Measurements from ENCODE around the gene SLC4A3. TPM values are rescaled to one million over a fixed set of nuclear protein-coding genes. Genes with fewer than 3 reads are reported as not detected.

SLC4A3 gene
- total RNA-seq, 1 experiment from 2014 or later: 23.0 TPM

DNA sequence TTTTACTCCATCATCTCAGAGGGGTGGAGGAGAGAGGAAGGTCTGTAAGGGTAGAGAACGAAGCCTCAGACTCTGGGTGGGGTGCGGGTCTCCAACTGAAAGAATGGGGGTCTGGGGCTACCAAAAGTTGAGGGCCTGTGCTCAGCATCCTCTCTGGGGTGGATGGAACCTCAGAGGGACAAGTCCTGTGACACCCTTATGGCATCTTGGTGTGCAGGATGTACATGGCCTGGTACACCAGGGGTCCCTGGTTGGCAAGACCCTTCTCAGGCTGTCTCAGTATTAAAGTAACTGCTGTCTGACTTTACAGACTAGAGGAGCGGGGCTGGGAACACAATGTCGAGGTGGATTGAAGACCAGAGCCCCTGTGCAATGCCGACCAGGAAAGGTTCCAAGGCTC is 2.3 kb upstream of the SLC4A3 start:
- POLR2A ChIA-PET: no interaction called here
- no TSS peak for BruUV-seq (replicated peaks)
- no peaks in the 10 kb centered on the region for H4K20me1 ChIP-seq (ENCODE audit: insufficient read depth)
- RAD21 ChIA-PET (ENCODE audit: low non-redundant PET in 1 of 2, low total read pairs in 2 of 2, uncharacterized antibody in 2 of 2, unreplicated experiment in 2 of 2): no interaction called here
- no peak overlapping the region for H3K9ac ChIP-seq (ENCODE audit: low read length)
- no peak for DNase-seq (ENCODE audit: low read depth, low spot score)
- TF ChIP-seq FOSL1 (IDR thresholded peaks at IDR 0.05; ENCODE audit: low read depth): no peak
- CTCF ChIA-PET: no interaction called here
- intact Hi-C loops (cut with micrococcal nuclease): loop anchor here (5.0 kb wide), 1 partner anchor 83 kb away; the partner anchor contains the start of genes CHPF and TMEM198
- H3K9me2 ChIP-seq (ENCODE audit: insufficient read depth): no peaks in the 10 kb centered on the region
- no peak overlapping the region for H3K27ac ChIP-seq (ENCODE audit: low read depth, low read length)
- H2AFZ ChIP-seq (ENCODE audit: low read depth, low read length, poor library complexity, severe bottlenecking): no peak overlapping the region
- H3K9me3 ChIP-seq (ENCODE audit: control insufficient read depth in 1 of 2, insufficient read depth in 1 of 2, low read depth in 1 of 2, low read length in 2 of 2): no peaks in the 10 kb centered on the region
- 0 out of 4 replicates have a peak, but pooled peaks cover 0 to under 1% of the 10 kb centered on the region in 2 experiments for H3K36me3 ChIP-seq (ENCODE audit: control insufficient read depth in 1 of 2, insufficient read depth in 2 of 2, low read length in 2 of 2)
- no peak overlapping the region for H3K4me3 ChIP-seq (replicated peaks in 1 of 2; ENCODE audit: low read depth in 1 of 2, low read length in 2 of 2)
- no peaks in the 10 kb centered on the region for H3K27me3 ChIP-seq (ENCODE audit: insufficient read depth, low read length)
- no peak overlapping the region for H3K4me2 ChIP-seq (ENCODE audit: low read length)
- ATAC-seq: no peak
- peaks cover 4 to 26% of the 10 kb centered on the region in 2 experiments; a peak in 3 of 4 replicates for H3K4me1 ChIP-seq (ENCODE audit: control insufficient read depth in 1 of 2, insufficient read depth in 2 of 2, low read length in 2 of 2)
- H3K79me2 ChIP-seq (ENCODE audit: insufficient read depth, low read length): peaks cover 11% of the 10 kb centered on the region; the same call in 1 of the 2 replicates

DNA sequence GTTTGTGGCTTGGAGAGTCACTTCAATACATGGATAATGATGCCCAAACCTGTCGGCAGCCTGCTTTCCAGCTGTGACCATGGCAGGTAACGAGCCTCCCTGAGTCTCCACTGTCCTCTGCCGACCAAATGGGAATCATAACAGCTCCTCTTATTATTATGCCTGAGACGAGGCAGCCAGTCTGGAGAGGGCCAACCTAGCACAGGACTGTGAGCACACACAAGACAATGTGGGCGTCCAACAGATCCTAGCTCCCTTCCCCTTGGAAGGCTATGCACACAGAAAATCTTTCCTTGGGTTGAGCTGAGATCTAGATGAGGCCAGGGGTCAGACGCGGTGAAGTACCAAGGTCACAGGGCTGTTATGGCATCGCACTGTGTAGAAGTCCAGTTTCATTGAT is 890 bp upstream of the SLC4A3 start:
- intact Hi-C loops (cut with micrococcal nuclease): loop anchor here (5.0 kb wide), 1 partner anchor 84 kb away; the partner anchor contains the start of genes CHPF and TMEM198

More for the DNA sequence above, 890 bp upstream of the SLC4A3 start:
- POLR2A ChIA-PET: no interaction called here
- DNase-seq (ENCODE audit: low read depth, low spot score) (no peak), ATAC-seq (no peak)
- no peaks in the 10 kb centered on the region for H3K27me3 ChIP-seq (ENCODE audit: insufficient read depth, low read length)
- H2AFZ ChIP-seq (ENCODE audit: low read depth, low read length, poor library complexity, severe bottlenecking): no peak overlapping the region
- RAD21 ChIA-PET (ENCODE audit: low non-redundant PET in 1 of 2, low total read pairs in 2 of 2, uncharacterized antibody in 2 of 2, unreplicated experiment in 2 of 2): interaction anchor here in 1 of 2 experiments (0.6 kb wide), 1 partner anchor 37 kb away, joined by 6 read pairs; no protein-coding TSS in a partner anchor
- 0 out of 4 replicates have a peak, but pooled peaks cover 0 to 6% of the 10 kb centered on the region in 2 experiments for H3K36me3 ChIP-seq (ENCODE audit: control insufficient read depth in 1 of 2, insufficient read depth in 2 of 2, low read length in 2 of 2)
- peaks cover 4 to 32% of the 10 kb centered on the region in 2 experiments; a peak in 3 of 4 replicates for H3K4me1 ChIP-seq (ENCODE audit: control insufficient read depth in 1 of 2, insufficient read depth in 2 of 2, low read length in 2 of 2)
- peak overlapping the region; percentile 76 for H3K27ac ChIP-seq (ENCODE audit: low read depth, low read length)
- TF ChIP-seq CTCF (IDR thresholded peaks at IDR 0.05 in 2 of 3, conservative IDR thresholded peaks at IDR 0.05 in 1 of 3; ENCODE audit: borderline replicate concordance in 1 of 3, insufficient read depth in 1 of 3, low read depth in 2 of 3, low read length in 2 of 3) (no peak), EGR1 (IDR thresholded peaks at IDR 0.05; ENCODE audit: low read depth) (no peak), ZFX (IDR thresholded peaks at IDR 0.05) (no peak), MAX (IDR thresholded peaks at IDR 0.05) (no peak), ZNF274 (IDR thresholded peaks at IDR 0.05; ENCODE audit: low read depth, low read length) (no peak), FOSL1 (IDR thresholded peaks at IDR 0.05; ENCODE audit: low read depth) (no peak), YY1 (IDR thresholded peaks at IDR 0.05; ENCODE audit: extremely low read depth, insufficient replicate concordance, low read depth, low read length) (no peak), JUND (IDR thresholded peaks at IDR 0.05) (no peak), CEBPB (IDR thresholded peaks at IDR 0.05; ENCODE audit: low read depth) (no peak), CBX3 (IDR thresholded peaks at IDR 0.05; ENCODE audit: low read depth) (no peak), ELF1 (IDR thresholded peaks at IDR 0.05; ENCODE audit: borderline replicate concordance, low read depth) (no peak), RAD21 (IDR thresholded peaks at IDR 0.05; ENCODE audit: low read depth) (no peak)
- TF ChIP-seq, protein P1, sequence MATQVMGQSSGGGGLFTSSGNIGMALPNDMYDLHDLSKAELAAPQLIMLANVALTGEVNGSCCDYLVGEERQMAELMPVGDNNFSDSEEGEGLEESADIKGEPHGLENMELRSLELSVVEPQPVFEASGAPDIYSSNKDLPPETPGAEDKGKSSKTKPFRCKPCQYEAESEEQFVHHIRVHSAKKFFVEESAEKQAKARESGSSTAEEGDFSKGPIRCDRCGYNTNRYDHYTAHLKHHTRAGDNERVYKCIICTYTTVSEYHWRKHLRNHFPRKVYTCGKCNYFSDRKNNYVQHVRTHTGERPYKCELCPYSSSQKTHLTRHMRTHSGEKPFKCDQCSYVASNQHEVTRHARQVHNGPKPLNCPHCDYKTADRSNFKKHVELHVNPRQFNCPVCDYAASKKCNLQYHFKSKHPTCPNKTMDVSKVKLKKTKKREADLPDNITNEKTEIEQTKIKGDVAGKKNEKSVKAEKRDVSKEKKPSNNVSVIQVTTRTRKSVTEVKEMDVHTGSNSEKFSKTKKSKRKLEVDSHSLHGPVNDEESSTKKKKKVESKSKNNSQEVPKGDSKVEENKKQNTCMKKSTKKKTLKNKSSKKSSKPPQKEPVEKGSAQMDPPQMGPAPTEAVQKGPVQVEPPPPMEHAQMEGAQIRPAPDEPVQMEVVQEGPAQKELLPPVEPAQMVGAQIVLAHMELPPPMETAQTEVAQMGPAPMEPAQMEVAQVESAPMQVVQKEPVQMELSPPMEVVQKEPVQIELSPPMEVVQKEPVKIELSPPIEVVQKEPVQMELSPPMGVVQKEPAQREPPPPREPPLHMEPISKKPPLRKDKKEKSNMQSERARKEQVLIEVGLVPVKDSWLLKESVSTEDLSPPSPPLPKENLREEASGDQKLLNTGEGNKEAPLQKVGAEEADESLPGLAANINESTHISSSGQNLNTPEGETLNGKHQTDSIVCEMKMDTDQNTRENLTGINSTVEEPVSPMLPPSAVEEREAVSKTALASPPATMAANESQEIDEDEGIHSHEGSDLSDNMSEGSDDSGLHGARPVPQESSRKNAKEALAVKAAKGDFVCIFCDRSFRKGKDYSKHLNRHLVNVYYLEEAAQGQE (IDR thresholded peaks at IDR 0.05; ENCODE audit: low read depth): no peak
- TSS peak; percentile 61 for BruUV-seq (replicated peaks)
- CTCF ChIA-PET: no interaction called here
- peak overlapping the region; percentile 93 for H3K4me2 ChIP-seq (ENCODE audit: low read length)
- no peaks in the 10 kb centered on the region for H3K9me3 ChIP-seq (ENCODE audit: control insufficient read depth in 1 of 2, insufficient read depth in 1 of 2, low read depth in 1 of 2, low read length in 2 of 2)
- H4K20me1 ChIP-seq (ENCODE audit: insufficient read depth): no peaks in the 10 kb centered on the region
- H3K79me2 ChIP-seq (ENCODE audit: insufficient read depth, low read length): peaks cover 11% of the 10 kb centered on the region; the same call in 1 of the 2 replicates
- H3K9ac ChIP-seq (ENCODE audit: low read length): peak overlapping the region; percentile 77
- no peaks in the 10 kb centered on the region for H3K9me2 ChIP-seq (ENCODE audit: insufficient read depth)
- H3K4me3 ChIP-seq (replicated peaks in 1 of 2; ENCODE audit: low read depth in 1 of 2, low read length in 2 of 2): peak overlapping the region; percentile 56 to 79

Data from HCT116 (cell line).